HPDE6-E6E7 (cell line): ENCODE data around the gene ECI1.
"Not testable (repeated sequence)": the region's sequence is repeated elsewhere in the genome, so short reads cannot be mapped to it uniquely, and the experiment has no call there.

ENCODE experiments used
- DNase-seq: peaks from one replicate; pipeline ENCODE4 v3.0.0; 2011; ENCODE audit warnings: missing footprints; ENCODE audit errors: extremely low spot score

The ECI1 gene

DNA sequence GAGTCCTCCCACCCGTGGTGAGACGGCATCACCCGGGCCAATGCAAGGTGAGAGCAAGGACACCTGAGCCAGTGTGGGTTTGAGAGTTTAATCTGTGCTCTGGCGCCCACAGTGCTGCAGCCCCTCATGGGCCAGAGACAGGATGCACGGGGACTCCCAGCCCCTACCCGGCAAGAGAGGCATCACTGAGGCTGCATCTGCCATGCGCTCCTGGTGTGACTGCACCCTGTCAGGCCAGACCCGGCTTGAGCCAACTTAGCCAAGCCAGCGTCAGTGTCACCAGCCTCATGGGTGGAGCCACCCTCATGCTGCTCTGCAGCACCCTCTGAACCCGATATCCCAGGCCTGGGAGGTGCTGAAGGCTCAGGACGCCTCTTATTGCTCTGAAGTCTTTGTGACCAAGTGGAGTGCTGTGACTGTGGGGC, 39.5 kb downstream of the ECI1 start:
- no peak for DNase-seq

DNA sequence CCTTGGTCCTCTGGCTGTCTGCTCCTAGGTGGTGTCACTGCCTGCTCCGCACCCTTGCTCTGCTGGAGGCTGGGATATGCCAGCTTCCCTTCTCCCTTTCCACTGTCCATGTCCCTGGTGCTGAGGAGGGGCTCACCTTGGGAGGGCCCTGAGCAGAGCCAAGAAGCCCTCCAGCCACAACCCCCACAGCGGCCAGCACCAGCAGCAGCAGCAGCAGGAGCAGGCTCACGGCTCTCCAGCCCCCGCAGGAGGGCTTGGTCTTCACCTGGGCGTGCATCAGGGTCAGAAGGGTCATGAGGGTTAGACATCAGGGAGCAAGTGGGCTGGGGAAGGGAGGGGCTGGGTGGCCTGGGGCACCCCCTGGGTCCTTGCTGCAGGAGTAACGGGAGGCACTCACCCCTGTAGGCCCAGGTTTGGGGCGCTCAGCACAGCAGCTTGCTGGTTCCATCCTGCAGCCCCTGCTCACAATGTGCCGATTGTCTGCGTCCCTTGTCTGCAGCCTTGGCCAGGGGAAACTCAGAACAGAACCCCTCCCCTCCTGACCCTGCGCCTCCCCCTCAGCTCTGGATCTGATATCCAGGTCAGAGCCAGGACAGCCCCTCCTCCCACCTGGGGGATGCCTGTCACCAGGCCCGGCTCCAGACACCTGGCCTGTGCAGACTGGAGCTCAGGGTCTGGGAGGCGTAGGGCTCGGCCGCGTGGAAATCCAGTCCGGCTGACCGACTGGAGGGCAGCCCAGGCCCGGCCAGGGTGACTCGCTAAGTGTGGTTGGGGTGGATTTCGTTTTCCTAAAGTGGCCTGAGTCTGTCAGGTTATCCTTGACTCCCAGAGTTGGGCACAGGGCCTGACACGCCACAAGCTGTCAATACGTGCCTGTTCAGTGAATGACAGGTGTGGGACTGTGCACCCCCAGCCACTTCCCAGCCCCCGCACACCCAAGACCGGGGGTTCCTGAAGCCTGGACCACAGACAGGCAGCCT, 40.7 kb downstream of the ECI1 start, which contains the start of gene BRICD5:
BRICD5 (minus strand) TSS at position 478 of the 980 bp plus-strand sequence; CDS start at position 448, 30 bp downstream.
- DNase-seq = no peak

DNA sequence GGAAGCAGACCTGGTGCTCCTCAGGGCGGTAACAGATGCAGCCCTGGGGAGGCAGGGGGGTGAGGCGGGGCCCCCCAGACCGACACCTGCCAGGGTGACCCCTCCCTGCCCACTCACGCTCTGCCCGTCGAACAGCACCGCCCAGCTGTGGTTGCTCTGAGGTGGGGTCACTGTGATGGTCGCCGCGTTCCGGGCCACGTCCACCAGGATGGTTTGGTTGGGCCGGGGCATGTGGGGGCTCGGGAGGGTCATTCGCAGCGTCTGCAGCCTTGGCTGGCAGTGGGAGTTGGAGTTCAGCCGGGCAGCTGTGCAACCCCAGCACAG, 41.4 kb downstream of the ECI1 start:
- no peak for DNase-seq

DNA sequence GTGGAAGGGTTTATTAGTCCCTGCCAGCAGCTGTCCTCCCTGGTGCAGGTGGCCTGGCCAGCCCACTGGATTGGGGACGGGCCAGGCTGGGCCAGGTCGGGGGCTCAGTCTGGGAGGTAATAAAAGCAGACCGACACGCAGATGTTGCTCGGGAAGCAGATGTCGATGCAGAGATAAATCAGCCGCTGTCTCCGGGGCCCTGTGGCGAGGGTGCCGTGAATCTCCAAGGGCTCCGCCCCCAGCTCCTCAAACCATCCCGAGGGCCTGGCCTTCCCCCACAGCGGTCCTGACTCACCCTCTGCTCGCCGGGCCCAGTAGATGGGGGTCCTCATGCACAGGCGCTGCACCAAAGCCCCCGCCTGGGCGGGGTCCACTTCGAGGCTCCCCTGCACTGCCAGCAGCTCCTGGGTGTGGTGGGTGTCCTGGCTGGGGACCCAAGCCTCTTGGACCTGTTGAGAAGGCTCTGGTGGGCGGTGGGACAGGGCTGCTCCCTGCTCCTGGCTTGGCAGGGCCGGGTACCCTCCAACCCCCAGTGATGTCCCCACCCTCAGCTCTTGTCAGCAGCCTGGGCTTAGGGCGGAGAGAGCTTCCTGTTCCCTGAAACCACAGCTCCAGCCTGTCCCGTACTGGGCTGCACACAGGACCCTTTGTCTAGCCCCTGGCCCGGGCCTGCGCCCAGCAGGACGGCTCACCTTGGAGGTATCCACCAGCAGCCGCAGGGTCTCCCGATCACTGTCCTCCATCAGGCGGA, 42.0 kb downstream of the ECI1 start:
- DNase-seq = no peak

DNA sequence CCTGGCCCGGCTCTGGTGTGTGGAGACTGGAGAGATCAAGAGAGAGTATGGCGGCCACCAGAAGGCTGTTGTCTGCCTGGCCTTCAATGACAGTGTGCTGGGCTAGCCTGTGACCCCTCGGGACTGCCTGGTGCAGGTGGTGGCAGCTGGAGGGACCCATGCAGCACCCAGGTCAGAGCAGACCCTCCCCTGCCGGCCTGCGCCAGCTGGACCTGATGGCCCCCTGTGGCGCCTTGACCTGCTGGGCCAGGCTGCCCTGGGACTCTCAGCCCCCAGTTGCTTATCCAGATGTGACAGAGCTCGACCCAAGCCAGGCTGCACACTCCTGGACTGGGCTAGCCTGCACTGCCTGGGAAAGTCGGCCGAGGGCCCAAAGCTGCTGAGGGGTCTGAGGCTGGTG, 42.6 kb downstream of the ECI1 start:
- DNase-seq = no peak

DNA sequence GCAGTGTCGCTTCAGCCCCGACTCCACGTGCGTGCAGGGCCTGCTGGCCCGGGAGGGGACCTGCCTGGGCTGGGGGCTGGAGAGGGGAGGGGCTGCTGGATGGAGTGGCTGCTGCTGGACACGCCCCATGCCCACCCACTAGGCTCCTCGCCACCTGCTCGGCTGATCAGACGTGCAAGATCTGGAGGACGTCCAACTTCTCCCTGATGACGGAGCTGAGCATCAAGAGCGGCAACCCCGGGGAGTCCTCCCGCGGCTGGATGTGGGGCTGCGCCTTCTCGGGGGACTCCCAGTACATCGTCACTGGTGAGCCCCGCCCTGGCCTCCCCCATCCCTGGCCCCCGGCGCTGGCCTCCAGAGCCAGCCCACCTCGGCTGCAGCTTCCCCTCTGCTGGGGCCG, 43.1 kb downstream of the ECI1 start:
- DNase-seq = no peak

DNA sequence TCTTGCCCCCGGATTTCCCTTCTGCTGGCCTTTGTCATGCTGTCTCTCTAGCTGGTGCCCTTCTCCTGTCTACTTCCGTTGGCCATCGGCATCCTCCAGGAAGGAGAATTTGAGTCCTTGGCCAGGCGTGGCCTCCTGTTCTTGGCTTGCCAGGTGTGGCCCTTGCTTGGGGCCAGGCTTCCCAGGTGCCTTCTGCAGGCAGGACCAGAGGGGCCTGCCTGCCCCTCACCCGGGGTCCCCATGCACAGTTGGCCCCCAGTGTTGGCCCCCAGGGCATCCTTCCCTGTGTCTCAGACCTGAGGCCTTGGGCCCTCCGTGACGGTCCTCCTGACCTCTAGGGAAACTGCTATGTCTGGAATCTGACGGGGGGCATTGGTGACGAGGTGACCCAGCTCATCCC, 43.5 kb downstream of the ECI1 start:
- DNase-seq = no peak

DNA sequence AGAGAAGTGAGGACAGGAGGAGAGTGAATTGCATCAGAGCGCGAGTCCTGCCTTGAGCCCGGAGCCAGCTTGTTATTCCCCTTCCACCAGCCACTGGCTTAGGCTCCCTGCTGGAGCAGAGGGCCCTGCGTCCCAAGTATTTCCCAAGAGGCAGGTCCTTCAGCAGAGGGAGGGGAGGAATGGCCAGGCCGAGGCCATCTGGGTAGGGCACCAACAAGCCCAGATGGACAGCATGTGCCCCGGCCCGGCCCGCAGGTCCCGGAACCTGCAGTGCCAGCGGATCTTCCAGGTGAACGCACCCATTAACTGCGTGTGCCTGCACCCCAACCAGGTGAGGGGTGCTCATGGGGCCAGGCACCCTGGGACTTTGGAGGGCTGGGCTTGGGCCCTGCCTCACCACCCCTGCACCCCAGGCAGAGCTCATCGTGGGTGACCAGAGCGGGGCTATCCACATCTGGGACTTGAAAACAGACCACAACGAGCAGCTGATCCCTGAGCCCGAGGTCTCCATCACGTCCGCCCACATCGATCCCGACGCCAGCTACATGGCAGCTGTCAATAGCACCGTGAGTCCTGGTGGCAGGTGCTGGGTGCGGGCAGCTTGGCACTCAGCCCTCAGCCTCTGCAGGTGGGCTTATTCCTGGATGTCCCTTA, 44.5 kb downstream of the ECI1 start:
- DNase-seq = no peak

DNA sequence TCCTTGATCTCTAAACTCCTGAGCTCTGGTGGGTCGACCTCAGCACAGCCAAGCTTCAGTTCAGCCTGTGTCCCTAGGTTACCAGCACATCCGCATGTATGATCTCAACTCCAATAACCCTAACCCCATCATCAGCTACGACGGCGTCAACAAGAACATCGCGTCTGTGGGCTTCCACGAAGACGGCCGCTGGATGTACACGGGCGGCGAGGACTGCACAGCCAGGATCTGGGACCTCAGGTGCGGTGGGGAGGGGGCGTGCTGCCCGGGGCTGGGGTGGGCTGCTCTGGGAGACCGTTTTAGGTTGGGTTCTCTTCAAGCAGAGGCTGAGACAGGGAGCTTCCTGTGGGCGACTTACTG, 45.0 kb downstream of the ECI1 start:
- DNase-seq = no peak

DNA sequence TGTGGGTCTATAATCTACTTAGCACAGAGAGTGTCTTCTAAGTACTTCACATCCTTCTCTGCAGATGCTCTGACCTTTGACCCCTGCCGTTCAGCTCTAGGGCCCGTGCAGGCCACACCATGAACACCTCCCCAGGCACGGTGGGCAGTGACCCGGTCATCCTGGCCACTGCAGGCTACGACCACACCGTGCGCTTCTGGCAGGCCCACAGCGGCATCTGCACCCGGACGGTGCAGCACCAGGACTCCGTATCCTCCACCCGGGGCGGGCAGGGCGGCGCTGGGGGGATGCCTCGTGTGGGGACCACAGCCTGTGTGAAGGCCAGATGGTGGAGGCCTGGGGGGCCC, 45.4 kb downstream of the ECI1 start:
- DNase-seq = no peak

DNA sequence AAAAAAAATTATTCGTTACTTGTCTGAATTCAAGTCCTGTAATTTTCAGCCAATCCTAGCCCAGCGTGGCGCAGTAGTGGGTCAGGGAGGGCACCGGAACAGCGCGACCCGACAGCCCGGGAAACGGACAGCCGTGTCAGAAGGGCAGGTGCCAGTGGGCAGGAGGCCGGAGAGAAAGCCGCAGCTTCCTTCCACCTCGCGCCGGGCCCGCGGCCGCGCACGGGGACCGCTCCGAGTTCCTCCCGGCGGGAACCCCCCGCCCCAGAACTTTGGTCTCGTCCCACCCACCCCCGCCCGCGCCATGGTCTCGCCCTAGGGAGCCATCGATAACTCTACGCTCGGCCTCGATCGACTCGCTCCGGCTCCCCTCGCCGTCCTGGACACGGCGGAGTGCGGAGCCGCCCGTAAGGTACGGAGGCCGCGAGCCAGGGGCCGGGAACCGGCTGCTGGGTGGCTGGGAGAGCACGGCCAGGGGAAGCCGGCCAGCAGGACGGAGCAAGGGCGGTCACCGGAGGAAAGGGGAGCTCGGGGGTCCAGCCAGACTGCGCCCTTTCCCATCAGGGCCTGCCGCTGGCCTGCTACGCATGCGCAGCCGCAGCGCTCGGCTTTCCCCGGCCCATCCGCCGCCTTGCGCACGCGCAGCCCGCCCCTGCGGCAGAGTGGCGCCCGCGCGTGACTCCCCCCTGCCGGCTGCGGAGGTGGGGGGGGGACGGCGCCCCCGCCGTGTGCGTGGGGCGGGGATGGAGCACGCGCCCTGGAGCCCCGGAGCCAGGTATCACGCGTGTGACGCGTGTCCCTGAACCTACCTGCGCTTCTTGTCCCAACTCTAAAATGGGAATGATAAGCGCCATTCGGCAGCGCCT, 46.1 kb downstream of the ECI1 start, which contains the start of gene MLST8:
MLST8 (plus strand) TSS at position 351 of the 863 bp plus-strand sequence. CDS start 632 bp downstream, outside the sequence.
- peak; percentile 97 for DNase-seq

DNA sequence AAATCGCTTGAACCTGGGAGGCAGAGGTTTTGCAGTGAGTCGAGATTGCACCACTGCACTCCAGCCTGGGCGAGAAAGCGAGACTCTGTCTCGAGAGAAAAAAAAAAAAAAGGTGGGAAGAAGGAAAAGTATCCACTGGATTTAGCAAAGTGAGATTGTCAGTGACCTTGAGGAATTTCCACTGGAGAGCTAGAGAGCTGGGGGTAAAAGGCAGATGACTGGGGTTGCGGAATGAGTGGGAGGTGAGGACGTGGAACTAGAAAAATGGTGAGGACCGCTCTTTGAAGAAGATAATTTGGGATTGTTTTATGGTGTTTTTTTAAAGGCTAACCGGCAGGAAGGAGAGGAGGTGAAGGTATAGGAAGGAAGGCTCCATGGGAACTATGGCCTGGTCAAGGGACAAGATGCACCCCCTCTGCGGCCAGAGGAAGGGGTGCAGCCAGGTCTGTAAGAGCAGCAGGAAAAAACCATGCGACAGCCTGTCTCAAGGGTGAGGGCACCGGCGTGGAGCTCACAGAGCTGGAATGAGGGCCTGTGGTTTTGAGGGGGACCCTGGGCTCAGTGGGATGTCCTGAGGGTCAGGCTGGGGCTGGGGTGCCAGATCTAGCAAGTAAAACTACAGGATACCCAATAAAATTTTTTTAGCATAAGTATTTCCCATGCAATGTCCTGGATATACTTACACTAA, 46.8 kb downstream of the ECI1 start:
- no peak for DNase-seq

DNA sequence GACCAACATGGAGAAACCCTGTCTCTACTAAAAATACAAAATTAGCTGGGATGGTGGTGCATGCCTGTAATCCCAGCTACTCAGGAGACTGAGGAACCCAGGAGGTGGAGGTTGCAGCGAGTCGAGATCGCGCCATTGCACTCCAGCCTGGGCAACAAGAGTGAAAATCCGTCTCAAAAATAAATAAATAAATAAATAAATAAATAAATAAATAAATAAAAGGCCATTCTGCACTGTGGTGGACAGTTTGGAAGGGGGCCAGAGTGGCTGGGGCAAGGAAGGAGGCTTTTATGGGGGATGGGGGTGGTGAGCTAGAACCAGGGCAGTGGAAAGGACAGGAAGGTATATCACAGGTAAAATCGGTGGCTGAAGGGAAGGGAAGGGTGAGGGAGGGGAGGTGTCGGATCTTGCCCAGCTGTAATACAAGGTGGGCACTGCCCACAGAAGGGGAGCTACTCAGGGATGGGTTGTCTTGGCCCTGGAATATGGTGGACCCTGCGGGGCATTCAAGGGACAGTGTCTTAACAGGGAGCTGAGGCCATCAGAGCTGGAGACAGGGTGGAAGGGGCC, 48.2 kb downstream of the ECI1 start:
- not testable (repeated sequence) for DNase-seq

DNA sequence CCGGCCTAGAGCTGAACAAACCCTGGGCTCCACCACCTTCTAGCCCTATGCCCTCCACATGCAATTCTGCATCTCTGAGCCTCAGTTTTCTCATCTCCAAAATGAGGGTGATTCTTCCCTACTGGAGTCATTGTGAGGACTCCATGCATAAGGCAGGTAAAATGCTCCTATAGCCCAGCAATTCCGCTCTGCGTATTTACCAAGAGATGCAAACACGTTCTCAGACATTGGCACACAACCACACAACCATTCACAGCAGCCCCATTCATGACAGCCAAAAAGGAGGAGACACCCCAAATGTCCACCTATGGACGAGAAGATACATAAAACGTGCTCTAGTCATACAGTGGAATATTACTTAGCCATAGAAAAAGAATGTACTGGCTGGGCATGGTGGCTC, 51.1 kb downstream of the ECI1 start:
- DNase-seq = no peak

DNA sequence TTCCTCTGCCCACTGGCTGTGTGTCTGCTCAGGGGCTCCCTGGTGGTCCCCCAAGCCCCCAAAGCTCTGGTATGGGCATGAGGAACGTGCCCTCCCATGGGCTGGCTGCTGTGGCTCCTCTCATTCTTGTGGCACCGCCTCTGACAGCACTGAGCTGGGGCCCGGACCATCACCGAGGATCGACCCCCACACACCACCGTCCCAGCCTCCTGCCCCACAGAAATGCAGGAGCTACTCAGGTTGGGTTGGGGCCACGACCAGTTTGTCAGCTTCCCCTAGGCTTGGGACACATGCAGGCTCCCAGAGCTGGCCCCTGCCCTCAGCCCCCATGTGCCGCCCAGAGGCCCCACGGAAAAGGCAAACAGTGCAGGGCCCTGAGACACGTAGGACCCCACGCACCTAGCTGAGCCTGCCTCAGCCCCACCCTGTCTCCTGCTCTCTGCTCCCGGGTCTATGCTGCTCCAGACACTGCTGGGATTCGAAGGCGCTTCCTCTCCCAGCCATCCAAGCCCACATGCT, 51.7 kb downstream of the ECI1 start:
- DNase-seq = no peak

DNA sequence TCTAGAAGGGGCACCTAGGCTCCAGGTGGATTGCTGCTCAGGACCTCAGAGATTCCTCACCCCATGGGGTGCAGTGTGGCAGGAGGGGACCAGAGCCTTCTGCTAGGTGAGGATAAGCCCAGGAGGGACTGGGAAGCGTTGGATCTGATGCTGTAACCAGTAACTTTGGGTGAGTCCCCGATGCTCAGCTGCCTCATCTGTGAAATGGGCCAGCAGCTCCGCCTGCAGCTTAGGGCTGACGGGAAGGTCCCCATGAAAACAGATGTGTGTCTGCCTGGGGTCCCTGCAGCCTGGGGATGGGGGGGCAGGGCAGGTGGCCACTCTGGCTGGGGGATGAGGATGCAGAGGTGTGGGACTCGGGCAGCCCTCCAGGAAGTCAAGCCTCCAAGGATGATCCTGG, 52.3 kb downstream of the ECI1 start:
- no peak for DNase-seq

DNA sequence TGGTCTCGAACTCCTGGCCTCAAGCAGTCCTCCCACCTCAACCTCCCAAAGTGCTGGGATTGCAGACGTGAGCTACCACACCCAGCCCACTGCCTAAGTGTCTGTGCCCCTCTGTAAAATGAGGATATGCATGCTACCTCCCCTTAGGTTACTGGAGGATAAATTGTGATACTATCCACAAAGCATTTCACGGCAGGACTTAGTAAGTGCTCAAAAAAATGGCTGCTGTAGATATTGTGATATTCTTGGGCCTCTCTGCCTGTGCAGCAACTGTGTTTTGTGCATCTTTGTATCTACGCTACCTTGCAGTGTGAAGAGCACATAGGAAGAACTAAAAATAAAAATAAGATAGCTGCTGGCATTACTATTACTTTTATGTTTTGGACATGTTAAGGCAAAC, 53.1 kb downstream of the ECI1 start:
- DNase-seq = no peak

DNA sequence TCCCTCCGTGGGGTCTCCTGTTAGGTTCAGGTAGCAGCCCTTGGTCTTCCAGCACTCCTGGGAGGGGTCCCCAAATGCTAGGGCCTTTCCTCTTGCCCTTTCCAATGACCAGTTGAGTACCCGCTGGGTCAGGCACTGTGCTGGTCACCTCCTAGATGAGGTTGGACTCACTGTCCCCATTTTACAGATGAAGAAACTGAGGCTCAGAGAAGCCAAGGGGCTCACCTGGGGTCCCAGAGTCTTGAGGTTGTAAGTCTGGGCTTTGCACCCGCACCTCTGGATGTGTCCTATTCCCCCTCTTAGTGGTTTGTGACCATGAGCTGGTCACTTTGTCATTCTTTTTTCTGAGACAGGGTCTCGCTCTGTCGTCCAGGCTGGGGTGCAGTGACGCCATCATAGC, 53.6 kb downstream of the ECI1 start:
- no peak for DNase-seq

DNA sequence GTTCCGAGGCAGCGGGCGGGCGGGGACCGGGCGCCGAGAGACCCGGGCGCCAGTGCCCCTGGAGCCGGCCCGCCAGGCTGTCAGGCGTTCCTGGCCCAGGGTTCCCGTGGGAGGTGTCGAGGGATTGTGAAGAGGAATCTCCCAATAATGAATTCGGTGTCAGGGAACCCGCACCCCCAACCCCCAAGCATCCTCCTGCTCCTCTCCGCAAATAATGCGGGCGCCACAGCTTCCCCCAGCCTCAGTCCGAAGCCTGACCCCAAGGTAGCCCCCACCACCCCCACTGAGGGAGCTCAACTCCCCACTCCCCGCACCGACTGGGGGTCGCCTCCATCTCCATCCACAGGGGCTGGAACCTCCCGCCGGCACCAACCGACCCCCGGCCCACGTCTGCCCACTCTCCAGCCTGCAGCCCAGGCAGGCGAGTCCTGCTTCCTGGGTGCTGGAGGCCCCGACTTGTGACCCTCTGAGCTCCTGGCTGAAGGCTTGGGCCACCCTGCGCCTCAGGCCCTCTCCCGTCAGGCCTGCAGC, 54.3 kb downstream of the ECI1 start:
- no peak for DNase-seq
